Cerebellar cortex (tissue), 1 donor: ENCODE measurements around the gene MYL2.

Experiments
- DNase-seq: peaks from one replicate; pipeline ENCODE4 v3.0.0-alpha.2; 2015; ENCODE audit warnings: low spot score

The MYL2 gene

DNA sequence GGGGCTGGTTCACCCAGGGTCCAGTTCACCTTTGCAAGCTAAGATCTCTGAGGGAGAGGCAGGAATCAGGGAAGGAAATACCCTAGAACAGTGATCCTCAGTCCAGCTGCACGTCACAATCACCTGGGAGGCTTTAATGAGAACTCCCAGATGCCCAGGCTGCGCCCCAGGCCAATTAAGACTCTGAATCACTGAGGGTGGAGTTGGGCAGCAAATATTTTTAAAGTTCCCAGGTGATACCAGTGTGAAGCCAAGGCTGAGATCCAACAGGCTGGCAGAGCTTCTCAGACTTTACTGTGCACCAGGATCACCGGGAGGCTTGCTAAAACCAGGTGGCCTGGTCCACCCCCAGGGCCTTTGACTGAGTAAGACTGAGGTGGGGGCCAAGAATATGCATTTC lies 23.8 kb downstream of the MYL2 start:
- no peak for DNase-seq

DNA sequence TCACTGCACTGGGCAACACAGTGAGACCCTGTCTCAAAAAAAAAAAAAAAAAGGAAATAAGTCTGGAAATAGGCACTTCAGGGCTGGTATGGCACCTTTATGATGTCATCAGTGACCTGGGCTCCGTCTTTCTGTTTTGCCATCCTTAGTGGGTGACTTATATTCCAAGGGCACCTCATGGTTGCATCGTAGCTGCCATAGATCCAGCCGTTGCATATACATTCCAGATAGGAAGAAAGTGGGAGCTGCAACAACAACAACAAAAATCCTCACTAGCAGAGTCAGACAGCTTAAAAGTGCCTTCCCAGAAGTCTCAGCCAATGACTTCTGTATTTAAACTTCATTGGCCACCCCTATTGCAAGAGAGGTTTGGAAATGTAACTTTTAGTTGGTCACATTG lies 26.4 kb downstream of the MYL2 start:
- DNase-seq: no peak

DNA sequence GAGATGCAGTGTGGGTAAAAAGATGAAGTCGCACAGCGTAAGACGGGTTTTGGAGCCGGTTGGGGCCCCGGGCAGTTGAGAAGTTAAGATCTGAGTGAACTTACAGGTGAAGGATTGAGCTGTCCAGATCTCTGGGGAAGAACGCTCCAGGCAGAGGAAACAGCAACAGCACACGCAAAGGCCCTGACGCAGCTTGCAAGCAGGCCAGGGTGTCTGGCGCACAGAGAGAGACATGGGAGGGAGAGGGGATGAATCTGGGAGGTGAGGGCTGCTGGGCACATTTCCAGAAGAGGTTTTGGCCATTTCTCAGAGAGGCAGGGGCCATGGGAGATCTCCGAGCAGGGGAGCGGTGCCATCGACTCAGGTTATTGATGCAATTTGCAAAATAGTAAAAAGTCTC lies 31.0 kb downstream of the MYL2 start:
- DNase-seq: no peak

DNA sequence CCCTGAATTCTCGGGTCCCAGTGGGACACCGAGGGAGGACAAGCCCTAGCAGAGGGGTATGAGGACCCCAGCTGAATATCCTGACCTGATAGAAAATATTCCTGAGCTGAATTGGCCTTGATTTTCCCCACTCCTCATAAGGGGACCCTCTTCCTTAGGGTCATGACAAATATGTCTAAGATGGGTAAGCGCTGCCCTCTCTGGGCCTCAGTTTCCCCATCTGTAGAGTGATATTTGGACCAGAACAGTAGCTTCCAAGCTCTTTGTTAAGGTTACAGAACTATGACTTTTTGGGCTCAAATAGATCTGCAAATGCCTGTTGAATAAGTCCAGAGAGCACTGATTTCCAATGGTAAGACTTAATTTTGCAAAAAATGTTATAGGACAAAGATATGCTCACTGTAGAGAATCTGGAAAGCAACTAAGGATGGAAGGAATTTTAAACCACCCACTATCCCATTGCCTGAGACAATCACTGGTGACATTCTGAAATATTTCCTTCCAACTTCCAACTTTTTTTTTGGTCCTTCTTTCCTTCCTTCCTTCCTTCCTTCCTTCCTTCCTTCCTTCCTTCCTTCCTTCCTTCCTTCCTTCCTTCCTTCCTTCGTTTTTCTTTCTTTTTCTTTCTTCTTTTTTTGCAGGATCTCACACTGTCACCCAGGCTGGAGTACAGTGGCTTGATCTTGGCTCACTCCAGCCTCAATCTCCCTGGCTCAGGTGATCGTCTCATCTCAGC lies 32.0 kb downstream of the MYL2 start:
- no peak for DNase-seq

DNA sequence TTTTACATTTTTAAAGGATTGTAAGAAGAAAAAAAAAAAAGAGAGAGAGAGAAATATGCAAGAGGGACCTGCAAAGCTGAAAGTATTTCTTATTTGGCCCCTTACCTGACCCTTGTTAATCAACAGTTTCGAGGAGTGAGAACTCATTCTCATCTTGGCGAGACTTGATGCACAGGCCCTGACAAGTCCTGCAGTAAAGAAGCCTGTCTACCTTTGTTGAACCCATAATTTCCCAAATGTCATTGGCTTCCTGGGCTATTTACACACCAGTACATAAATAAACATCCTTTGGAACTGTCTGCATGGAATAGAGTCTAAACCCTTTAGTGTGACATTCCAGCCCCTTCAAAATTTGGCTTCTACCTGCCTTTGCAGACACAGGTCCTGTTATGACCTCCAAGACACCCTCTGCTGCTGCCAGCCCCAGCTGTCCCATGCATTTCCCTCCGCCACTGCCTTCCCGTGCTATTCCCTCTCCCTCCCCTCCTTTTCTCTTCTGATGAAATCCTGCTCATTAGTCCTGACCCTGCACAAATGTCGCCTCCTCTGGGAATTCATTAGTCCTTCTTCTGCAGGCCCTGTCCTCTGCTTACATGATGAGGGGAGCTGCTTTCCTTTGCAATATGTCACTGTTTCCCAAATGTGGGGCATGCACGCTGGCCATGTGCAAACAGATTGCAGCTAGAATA lies 35.1 kb downstream of the MYL2 start:
- DNase-seq: no peak

DNA sequence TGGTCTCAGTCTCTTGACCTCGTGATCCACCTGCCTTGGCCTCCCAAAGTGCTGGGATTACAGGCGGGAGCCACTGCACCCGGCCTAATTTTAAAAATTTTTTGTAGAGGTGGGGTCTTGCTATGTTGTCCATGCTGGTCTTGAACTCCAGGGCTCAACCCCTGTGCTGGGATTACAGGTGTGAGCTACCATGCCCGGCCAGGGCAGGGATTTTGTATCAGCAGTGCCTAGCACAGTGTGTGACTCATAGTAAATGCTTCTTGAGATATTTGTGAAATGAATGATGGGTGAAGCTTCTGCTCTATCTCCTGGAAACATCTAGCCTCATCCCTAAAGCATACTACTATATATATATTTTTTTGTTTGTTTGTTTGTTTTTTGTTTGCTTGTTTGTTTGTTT lies 37.1 kb downstream of the MYL2 start:
- no peak for DNase-seq

DNA sequence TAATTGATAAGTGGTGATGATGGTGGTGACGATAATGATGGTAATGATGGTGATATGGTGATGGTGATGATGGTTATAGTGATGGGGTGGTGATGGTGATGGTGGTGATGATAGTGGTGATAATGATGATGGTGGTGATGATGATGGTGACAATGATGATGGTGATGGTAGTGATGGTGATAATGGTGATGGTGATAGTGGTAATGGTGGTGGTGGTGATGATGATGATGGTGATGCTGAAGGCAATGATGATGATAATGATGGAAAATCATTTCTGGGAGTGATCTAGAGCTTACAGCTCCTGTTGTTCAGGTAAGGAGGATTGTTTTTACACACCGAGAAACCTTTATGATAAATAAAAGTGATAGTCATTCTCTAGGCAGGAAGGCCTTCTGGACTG lies 39.7 kb downstream of the MYL2 start:
- DNase-seq: no peak

DNA sequence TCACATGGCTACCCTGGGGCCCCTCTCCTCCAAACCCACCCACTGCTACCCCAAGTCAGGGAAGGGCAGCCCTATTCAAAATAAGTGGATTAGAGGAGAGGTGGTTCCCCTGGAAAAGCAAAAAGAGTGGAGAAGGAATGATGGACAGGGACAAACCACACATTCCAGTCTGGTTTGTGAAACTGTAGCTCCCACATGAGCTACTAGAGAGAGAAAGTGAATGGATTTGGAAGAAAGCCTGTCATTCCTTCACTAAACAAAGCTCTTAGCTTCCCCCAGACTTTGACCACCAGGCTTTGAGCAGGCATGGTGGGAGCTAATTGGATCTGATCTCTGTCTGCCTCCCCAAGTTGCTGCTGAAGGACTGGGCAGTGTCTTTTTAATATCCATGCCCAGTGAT lies 45.6 kb downstream of the MYL2 start:
- DNase-seq: no peak

DNA sequence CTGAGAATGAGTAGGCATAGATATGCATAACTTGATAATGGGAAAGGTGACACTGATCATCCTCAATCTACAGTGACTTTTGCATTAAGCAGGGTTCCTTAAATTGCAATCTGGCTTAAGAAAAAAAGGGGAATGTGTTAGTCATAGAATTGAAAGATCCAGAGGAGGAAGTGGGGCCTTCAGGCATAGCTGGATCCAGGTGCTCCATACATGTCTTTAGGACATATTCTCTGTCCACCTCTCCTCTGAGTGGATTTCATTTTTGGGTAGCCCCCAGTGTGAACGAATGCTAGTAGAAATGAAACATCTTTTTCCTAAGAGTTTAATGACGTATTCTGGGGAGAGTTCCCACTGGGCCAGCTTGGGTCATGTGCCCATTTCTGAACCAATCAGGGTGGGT lies 46.0 kb downstream of the MYL2 start:
- no peak for DNase-seq

DNA sequence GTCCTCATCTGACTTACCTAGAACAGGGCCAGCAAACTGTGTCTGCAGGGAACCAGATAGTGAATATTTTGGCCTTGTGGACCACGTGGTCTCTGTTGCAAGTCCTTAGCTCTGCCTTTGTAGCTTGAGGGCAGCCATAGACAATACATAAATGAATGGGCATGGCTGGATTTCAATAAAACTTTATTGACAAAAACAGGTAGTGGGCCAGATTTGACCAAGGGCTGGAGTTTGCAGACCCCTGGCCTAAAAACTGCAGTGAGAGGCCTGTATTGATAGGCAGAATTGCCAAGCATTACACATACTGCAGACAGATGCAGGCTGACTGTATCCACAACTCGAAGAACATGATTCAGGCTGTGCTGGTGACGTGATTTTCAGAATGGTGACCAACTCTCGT lies 48.3 kb downstream of the MYL2 start:
- no peak for DNase-seq

DNA sequence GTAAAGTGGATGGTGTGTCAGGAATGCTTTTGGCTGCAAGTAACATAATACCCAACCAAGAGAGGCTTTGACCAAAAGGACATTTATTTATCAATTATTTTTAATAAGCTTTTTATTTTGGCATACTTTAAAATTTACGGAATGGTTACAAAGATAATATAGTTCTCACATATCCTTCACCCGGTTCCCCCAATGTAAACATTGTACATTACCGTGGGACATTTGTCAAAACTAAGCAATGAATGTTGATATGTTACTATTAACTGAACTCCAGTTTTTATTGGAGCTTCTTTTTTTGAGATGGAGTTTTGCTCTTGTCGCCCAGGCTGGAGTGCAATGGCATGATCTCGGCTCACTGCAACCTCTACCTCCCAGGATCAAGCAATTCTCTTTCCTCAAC lies 50.6 kb downstream of the MYL2 start:
- DNase-seq: no peak

DNA sequence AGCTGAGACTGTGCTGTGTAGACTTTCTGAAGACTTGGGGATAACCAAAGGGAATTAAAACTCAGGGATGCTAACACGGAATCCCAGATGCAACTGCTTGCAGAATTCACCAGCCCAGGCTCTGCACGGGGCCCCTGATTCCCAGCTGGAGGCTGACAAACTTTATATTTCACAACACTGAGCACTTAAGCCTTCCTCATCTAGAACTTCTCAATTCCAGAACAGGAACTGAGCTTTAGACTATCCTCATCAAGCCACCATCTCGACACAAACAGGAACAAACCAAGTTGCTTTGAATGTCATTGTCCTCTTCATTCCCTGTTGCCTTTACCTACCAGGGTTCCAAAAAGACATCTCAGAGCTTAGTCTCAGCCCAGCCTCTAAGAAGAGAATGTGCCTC lies 51.4 kb downstream of the MYL2 start:
- DNase-seq: no peak

DNA sequence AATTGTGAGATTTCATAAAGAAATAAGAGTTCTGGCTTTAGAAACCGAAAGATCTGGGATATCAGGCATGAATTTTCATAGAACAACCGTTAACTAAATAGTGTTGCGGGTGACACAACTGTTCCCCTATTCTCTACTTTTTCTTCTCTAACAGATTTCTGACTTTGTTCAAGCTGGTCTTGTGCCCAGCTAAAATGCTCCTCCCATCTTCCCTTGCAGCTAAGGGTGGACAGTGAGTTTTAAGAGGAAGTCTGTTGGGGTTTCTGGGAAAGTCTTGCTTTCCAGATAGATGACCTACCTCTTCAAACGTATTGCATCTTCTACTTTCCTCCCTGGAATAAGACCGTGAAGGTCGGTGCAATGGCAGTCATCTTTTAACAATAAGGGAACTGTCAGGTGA lies 54.9 kb downstream of the MYL2 start:
- DNase-seq: no peak

DNA sequence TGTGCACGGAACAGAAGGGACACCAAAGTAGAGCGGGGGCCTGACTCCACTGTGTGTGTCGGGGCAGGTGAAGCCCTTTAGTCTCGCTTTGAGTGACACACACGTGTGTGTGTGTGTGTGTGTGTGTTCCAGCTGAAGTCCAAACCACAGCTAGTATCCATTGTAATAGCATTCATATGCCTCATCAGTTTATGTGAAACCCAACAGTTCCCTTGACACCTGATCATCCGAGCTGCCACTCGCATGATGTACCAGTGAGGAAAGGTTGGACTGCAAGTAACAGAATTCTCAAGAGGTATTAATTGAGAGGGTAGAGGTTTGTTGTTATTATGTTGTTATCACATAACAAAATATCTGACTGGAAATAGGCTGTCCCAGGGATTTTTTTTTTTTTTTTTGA lies 57.2 kb downstream of the MYL2 start:
- DNase-seq: no peak

DNA sequence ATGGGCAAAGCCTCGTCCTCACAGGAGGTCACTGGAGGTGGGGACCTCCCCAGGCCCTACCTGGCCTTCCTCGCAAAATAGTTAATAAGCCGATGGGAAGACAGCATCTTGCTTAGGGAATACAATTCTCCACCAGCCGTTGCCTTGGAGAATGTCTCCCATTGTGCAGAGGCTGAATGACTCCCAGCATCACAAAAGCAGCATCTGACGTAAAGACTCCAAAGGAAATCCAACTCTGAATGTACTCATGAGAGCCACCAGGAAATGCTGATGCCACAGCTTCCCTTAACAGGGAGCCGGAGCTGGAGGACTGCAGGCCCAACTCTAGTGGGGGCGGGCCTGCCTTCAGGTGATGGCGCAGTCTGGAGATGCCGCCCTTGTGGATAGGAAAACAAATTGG lies 58.0 kb downstream of the MYL2 start:
- no peak for DNase-seq

DNA sequence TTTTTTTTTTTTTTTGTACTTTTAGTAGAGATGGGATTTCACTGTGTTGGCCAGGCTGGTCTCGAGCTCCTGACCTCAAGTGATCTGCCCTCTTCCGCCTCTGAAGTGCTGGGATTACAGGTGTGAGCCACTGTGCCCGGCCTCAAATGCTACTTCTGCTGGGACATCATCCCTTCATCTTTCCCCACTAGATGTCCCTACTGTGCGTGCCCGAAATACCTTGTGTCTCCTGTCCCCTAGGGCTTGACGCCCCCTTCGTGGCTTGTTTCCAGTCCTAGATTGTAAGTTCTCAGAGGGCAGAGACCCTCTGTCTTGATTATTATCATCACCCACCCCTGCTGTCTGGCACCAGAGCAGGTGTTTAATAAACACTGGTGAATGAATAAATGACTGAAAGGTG lies 58.6 kb downstream of the MYL2 start:
- DNase-seq: no peak
